Muscle layer of duodenum (tissue), 2 donors: ENCODE results near the gene NXT1.

Source experiments
- H3K27ac ChIP-seq: one replicate; pipeline ENCODE4 v1.7.0; 2013; ENCODE audit warnings: mild to moderate bottlenecking, low read length
- H3K27me3 ChIP-seq: one replicate; pipeline ENCODE4 v1.7.0; 2013; ENCODE audit warnings: low read depth, mild to moderate bottlenecking, control low read depth, low read length
- H3K36me3 ChIP-seq, 2 donors: one replicate each; pipeline ENCODE4 v1.7.0; 2013; ENCODE audit warnings: low read length in 2 of 2, control low read depth in 1 of 2, mild to moderate bottlenecking in 1 of 2; ENCODE audit not compliant: insufficient read depth in 2 of 2, control insufficient read depth in 1 of 2
- H3K4me1 ChIP-seq, 2 donors: one replicate each; pipeline ENCODE4 v1.7.0; 2013; ENCODE audit warnings: low read length in 2 of 2, mild to moderate bottlenecking in 2 of 2, control low read depth in 1 of 2, moderate library complexity in 1 of 2; ENCODE audit not compliant: insufficient read depth in 2 of 2, control insufficient read depth in 1 of 2
- H3K4me3 ChIP-seq, 2 donors: one replicate each; pipeline ENCODE4 v1.7.0; 2013; ENCODE audit warnings: low read length in 2 of 2, low read depth in 1 of 2, mild to moderate bottlenecking in 1 of 2
- H3K9me3 ChIP-seq, 2 donors: one replicate each; pipeline ENCODE4 v1.7.0; 2013; ENCODE audit warnings: low read length in 2 of 2, control low read depth in 1 of 2, mild to moderate bottlenecking in 1 of 2; ENCODE audit not compliant: control insufficient read depth in 1 of 2
- donor health status: healthy.

Gene NXT1

DNA sequence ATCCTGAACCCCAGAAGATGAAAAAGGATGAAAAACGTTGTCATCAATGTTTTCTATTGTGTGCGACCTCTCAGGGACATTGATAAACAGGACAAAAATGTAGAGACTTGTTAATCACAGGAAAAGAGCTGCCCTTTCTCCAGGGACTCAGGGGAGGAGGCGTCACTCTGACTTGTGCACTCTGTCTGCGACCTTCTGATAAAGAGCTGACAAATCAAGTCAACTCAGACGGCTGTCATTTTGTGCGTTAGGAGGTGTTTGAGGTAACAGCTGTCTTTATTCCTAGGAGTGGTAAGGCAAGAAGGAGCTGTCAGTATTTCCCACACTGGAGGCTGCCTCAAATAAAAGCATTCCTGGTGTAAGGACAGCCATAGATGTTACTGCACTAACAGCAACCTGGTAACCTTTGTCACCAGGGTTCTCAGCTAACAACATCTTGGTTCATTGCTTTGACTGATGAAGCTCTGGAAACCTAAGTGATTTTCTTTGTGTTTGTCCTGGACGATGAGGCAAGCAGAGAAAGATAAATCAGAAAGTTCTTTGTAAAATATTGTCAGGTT lies 38.6 kb upstream of the NXT1 start:
- no peaks in the 10 kb centered on the region for H3K27me3 ChIP-seq
- H3K4me3 ChIP-seq: no peak overlapping the region
- H3K27ac ChIP-seq: no peak overlapping the region
- no peaks in the 10 kb centered on the region for H3K9me3 ChIP-seq
- no peaks in the 10 kb centered on the region for H3K4me1 ChIP-seq
- no peaks in the 10 kb centered on the region for H3K36me3 ChIP-seq

DNA sequence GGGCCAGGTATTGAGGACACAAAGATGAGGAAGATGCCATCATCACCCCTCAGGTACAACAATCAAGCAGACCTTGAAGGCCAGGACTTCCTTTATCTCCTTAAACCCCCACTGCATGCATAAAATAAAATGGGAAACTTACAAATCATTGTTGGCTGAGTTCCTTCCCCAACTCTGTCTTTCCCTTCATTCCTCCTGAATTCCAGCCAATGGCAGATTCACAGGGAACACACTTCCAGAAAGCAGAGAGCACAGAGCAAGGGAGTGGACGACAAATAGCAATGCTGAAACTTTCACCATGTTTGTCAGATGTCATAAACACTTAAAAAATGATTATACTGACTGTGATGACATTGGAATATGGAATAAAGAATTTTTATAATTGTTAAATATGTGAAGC lies 37.3 kb upstream of the NXT1 start:
- H3K36me3 ChIP-seq: no peaks in the 10 kb centered on the region
- H3K9me3 ChIP-seq: no peaks in the 10 kb centered on the region
- H3K4me3 ChIP-seq: no peak overlapping the region
- H3K4me1 ChIP-seq: no peaks in the 10 kb centered on the region
- no peaks in the 10 kb centered on the region for H3K27me3 ChIP-seq
- no peak overlapping the region for H3K27ac ChIP-seq

DNA sequence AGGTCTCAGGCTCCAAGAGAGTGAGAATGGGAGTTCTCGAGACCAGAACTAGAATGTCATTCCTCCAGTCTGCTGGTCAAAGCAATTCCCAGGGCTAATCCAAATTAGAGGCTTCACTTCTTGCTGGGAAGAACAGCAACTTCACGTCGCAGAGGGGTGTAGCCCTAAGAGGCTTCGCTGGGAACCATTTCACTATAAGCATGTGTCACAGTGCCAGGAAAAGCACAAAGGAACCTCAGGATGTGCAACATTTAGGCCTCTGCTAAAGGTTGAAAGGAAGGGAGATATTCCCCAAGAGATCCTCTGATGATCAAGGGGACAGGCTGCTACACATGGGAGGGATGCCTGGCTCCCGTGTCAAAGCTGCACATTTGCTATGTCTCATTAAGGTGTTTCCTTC lies 35.9 kb upstream of the NXT1 start:
- peak overlapping the region; percentile 16 for H3K27ac ChIP-seq
- H3K4me3 ChIP-seq: no peak overlapping the region
- H3K4me1 ChIP-seq: no peaks in the 10 kb centered on the region
- no peaks in the 10 kb centered on the region for H3K27me3 ChIP-seq
- no peaks in the 10 kb centered on the region for H3K36me3 ChIP-seq
- H3K9me3 ChIP-seq: no peaks in the 10 kb centered on the region

DNA sequence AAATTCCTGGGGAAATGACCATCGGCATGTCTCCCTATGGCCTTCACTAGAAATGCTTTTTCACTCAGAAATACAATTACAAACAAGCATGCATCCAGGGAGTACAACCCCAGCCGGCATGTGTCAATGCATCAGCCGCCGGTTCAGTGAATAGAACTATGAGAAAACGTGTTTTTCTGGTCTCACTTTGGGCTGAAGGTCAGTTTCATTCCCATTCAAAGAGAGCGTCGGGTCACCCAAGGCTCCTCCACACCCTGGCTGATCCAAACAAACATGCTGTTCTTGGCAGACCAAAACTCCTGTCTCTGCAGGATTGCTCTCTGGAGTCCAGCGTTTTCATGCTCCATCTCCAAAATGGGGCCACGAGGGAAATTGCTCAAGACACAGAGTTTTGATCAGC lies 35.5 kb upstream of the NXT1 start:
- Histone ChIP-seq H3K4me3 (no peak overlapping the region), H3K27ac (no peak overlapping the region), H3K9me3 (no peaks in the 10 kb centered on the region), H3K36me3 (no peaks in the 10 kb centered on the region), H3K27me3 (no peaks in the 10 kb centered on the region), H3K4me1 (no peaks in the 10 kb centered on the region)

DNA sequence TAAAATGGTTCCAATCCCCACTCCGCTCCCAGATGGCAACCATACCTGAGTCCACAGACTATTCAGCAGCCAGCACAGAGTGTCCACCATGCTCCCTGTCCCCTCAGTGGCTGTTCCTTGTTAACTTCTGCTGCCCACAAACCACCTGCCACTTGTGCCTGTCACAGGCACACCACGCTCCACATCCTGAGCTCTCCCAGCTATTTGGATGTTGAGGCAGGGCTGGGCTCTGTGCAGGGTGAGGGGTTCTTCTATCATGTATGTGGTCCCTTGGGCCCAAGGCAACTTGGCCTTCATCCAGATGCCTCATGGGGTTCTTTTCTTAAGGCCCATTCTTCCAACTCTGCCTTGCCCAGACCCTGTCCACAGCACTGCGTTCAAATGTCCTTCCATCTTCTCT lies 34.0 kb upstream of the NXT1 start:
- no peaks in the 10 kb centered on the region for H3K27me3 ChIP-seq
- no peaks in the 10 kb centered on the region for H3K4me1 ChIP-seq
- H3K9me3 ChIP-seq: peaks cover 0 to 4% of the 10 kb centered on the region in 2 donors
- H3K27ac ChIP-seq: no peak overlapping the region
- no peak overlapping the region for H3K4me3 ChIP-seq
- H3K36me3 ChIP-seq: no peaks in the 10 kb centered on the region

DNA sequence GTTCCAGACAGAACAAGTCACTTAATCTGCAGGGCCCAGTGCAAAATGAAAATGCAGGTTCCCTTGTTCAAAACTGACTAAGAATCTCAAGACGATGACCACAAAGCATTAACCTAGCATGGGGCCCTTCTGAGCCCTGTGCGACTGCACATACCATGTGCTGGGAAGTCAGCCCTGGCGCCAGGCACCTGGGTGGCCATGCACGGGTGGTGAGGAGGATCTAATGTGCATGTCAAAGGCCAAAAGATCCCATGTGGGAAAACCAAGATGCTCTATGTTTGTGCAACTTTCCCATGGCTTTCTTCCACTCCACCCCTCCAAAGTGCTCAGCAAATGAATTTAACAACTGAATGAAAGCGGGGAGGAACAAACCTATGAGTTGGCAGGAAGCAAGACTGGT lies 33.5 kb upstream of the NXT1 start:
- Histone ChIP-seq H3K27ac (no peak overlapping the region), H3K9me3 (peaks cover 0 to 4% of the 10 kb centered on the region in 2 donors), H3K27me3 (no peaks in the 10 kb centered on the region), H3K4me1 (no peaks in the 10 kb centered on the region), H3K36me3 (no peaks in the 10 kb centered on the region), H3K4me3 (no peak overlapping the region)

DNA sequence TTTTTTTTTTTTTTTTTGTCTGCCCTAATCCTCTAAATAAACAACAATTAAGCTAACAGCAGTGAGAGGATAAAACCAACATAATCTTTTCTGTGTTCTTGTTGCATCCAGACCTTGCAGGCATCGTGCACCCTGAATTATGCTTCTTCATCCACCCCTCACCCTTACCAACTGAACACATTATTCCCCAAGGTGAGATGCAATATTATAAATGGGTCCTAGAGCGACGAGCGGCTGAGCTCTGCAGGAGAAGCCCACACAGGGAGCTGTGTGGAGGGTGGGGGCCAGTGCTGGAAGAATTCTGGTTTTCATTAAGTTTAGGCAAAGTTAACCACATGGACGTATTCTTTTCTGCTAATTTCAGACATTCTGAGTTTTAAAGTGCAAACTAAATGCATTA lies 32.2 kb upstream of the NXT1 start:
- H3K4me3 ChIP-seq: no peak overlapping the region
- no peaks in the 10 kb centered on the region for H3K4me1 ChIP-seq
- peaks cover 0 to 4% of the 10 kb centered on the region in 2 donors for H3K9me3 ChIP-seq
- no peaks in the 10 kb centered on the region for H3K27me3 ChIP-seq
- H3K27ac ChIP-seq: no peak overlapping the region
- H3K36me3 ChIP-seq: no peaks in the 10 kb centered on the region

DNA sequence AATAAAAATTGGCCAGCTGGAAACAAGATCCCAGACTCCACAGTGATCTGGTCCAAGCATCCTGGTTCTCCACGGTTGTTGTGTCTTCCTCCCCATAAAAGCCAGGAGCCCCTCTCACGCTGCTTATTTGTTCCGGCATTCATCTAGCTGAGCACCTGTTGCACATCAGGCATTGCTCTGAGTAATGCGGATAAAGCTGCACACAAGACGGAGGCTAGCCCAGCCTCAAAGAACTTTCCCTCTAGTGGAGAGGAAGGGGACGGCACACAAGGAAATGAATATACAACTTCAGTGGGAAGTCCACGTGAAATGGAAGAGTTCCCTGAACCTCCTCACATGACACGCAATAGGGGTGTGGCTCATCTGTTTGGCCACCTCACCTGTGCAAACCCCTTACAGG lies 30.3 kb upstream of the NXT1 start:
- H3K4me1 ChIP-seq: no peaks in the 10 kb centered on the region
- no peaks in the 10 kb centered on the region for H3K27me3 ChIP-seq
- no peaks in the 10 kb centered on the region for H3K36me3 ChIP-seq
- H3K9me3 ChIP-seq: peaks cover 0 to 4% of the 10 kb centered on the region in 2 donors
- H3K4me3 ChIP-seq: no peak overlapping the region
- H3K27ac ChIP-seq: no peak overlapping the region

DNA sequence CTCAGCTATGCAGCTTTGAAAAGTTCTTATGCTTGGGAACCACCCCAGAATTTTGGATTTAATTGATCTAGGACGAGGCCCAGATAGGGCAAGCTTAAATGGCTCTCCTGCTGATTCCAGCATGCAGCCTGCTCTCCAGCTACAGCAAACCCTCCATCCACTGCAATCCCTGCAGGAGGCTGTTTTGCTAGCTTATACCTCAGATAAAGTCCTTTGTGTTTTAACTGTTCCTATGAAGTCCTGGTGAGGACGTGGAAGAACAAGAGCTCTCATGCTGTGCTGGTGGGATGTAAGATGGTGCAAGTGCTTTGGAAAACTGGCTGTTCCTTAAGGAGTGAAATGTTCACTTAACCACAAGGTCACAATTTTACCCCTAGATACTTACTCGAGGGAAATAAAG lies 25.5 kb upstream of the NXT1 start:
- Histone ChIP-seq H3K9me3 (peaks cover 0 to 4% of the 10 kb centered on the region in 2 donors), H3K4me3 (no peak overlapping the region), H3K4me1 (no peaks in the 10 kb centered on the region), H3K36me3 (no peaks in the 10 kb centered on the region), H3K27me3 (no peaks in the 10 kb centered on the region), H3K27ac (no peak overlapping the region)

DNA sequence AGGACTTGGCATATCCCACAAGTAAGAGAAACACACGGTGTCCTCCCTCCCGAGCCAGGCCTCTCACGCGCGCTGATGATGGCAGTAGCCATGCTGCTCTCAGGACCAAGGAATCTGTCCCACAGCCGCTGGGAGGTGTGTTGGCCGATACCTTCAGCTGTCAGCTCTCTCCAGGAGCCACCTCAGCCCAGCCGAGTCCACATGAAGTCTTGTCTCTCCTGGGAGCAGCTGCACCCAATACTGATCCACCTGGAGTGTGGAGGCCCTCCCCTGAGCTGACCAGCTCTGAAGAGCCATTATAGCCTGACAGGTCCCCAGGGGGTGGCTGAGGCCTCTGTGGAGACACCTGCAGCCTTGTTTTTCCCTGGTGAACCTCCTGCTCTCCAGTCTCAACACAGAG lies 23.8 kb upstream of the NXT1 start:
- H3K4me3 ChIP-seq: no peak overlapping the region
- no peaks in the 10 kb centered on the region for H3K4me1 ChIP-seq
- H3K36me3 ChIP-seq: no peaks in the 10 kb centered on the region
- no peaks in the 10 kb centered on the region for H3K27me3 ChIP-seq
- H3K9me3 ChIP-seq: no peaks in the 10 kb centered on the region
- H3K27ac ChIP-seq: no peak overlapping the region

DNA sequence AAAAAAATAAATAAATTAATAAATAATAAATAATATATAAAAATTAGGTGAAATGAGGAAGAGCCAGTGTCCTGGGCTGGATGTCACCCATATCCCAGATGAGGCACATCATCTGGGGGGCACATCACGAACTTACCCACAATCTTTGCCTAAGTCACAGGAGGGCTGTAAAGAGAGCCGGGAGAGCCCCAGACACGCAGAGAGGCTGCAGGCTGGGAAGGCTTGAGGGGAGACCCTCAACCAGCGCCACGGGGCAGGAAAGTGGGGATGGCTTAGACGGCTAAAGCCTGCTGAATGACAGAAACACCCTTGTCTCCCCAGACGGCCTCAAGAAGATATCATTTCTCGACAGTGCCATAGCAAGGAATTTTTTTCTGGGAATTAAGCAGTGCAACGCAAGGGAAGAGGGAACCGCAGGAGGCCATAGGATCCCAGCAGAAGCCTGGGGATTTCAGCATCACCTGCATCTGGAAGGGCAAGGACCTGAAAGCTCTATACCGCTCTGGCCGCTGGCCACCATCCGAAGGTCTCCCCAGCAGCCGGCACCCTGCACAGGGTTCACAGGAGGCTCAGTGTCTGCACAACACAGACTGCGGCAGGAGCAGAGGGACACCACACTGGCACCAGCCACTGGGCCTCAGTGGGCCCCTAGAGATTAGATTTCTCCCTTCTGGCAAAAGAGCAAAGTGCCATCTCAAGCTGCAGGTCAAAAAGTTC lies 22.8 kb upstream of the NXT1 start:
- Histone ChIP-seq H3K4me3 (no peak overlapping the region), H3K4me1 (no peaks in the 10 kb centered on the region), H3K36me3 (no peaks in the 10 kb centered on the region), H3K27me3 (no peaks in the 10 kb centered on the region), H3K9me3 (no peaks in the 10 kb centered on the region), H3K27ac (no peak overlapping the region)
